LNCaP clone FGC (cell line): Measurements from ENCODE around the gene STOML3.
A peak's percentile ranks its signal among the peaks of the same experiment; 100 is the strongest.

Experiments
- DNase-seq: peaks from one replicate; pipeline ENCODE4 v3.0.0-alpha.2; 2011; ENCODE audit warnings: low read depth
- H3K4me3 ChIP-seq: 2 replicates; pipeline ENCODE4 v1.5.1; 2011; ENCODE audit warnings: mild to moderate bottlenecking, low read depth, low read length, control low read depth
- CTCF ChIP-seq: IDR thresholded peaks from 2 replicates; pipeline ENCODE4 v1.5.1; 2012; ENCODE audit warnings: mild to moderate bottlenecking; ENCODE audit not compliant: control insufficient read depth, insufficient read depth; ENCODE audit errors: extremely low read depth

Gene STOML3

GRCh38 chr13:38952827-38953226, 37.8 kb downstream of the STOML3 start:
- no peak overlapping the region for H3K4me3 ChIP-seq
- no peak for DNase-seq
- no peak for TF ChIP-seq CTCF

GRCh38 chr13:38951525-38952313, 38.9 kb downstream of the STOML3 start:
- no peak for DNase-seq
- TF ChIP-seq CTCF, result no peak
- no peak overlapping the region for H3K4me3 ChIP-seq

- no peak for TF ChIP-seq CTCF
- no peak for DNase-seq
- no peak overlapping the region for H3K4me3 ChIP-seq
Measured at GRCh38 chr13:38950987-38951386, 39.6 kb downstream of the STOML3 start.

- no peak for DNase-seq
- no peak overlapping the region for H3K4me3 ChIP-seq
- TF ChIP-seq CTCF, result no peak
Measured at GRCh38 chr13:38947054-38947453, 43.6 kb downstream of the STOML3 start.

- no peak for TF ChIP-seq CTCF
- no peak for DNase-seq
- no peak overlapping the region for H3K4me3 ChIP-seq
Measured at GRCh38 chr13:38944219-38944618, 46.4 kb downstream of the STOML3 start.

- no peak overlapping the region for H3K4me3 ChIP-seq
- TF ChIP-seq CTCF, result no peak
- peak; percentile 55 for DNase-seq
Measured at GRCh38 chr13:38943231-38943630, 47.4 kb downstream of the STOML3 start.
